Caco-2 (cell line): Measurements from ENCODE around the gene TAAR6. TPM values are rescaled to one million over a fixed set of nuclear protein-coding genes. Genes with fewer than 3 reads are reported as not detected.

Experiments used
- BruUV-seq: library from RNA; stranded (reverse); fragments of 400-500 nt; replicated peaks from 2 replicates; lab custom pipeline; 2021; lab: Mats Ljungman, UMichigan
- CTCF ChIA-PET: fragments of 300-600 bp; sonication (Branson Sonifier 250); formaldehyde crosslinking; loops from one replicate; lab custom pipeline; 2022; ENCODE audit warnings: antibody characterized with exemption; lab: Charles Lee
- POLR2A ChIA-PET: fragments of 300-600 bp; sonication (Branson Sonifier 250); formaldehyde crosslinking; loops from one replicate; lab custom pipeline; 2022; ENCODE audit warnings: antibody characterized with exemption; lab: Charles Lee
- DNase-seq, 2 experiments: peaks; one replicate each; pipeline versions ENCODE4 v3.0.0 to v3.0.0-alpha.2; 2020 to 2022
- H3K27me3 ChIP-seq: replicated peaks from 2 replicates; pipeline ENCODE4 v1.6.0; 2011; ENCODE audit warnings: low read length; ENCODE audit not compliant: control insufficient read depth, insufficient read depth
- H3K36me3 ChIP-seq: 2 replicates; pipeline ENCODE4 v1.5.1; 2011; ENCODE audit warnings: low read length; ENCODE audit not compliant: control insufficient read depth, insufficient read depth
- H3K4me1 ChIP-seq: fragments of 250-450 bp; sonication (Bioruptor Pico); 2 replicates; pipeline ENCODE4 v1.5.1; 2020; ENCODE audit warnings: mild to moderate bottlenecking
- H3K4me3 ChIP-seq: 2 replicates; pipeline ENCODE4 v1.5.1; 2011; ENCODE audit warnings: low read depth, mild to moderate bottlenecking, control low read depth, low read length
- H3K9me3 ChIP-seq: fragments of 250-450 bp; sonication (Bioruptor Pico); 2 replicates; pipeline ENCODE4 v1.5.1; 2020; ENCODE audit warnings: mild to moderate bottlenecking, moderate library complexity
- H3K27ac Mint-ChIP-seq: one replicate; pipeline ENCODE4 v1.8.0; 2022; ENCODE audit warnings: mixed read lengths; ENCODE audit not compliant: unreplicated experiment
- H3K27me3 Mint-ChIP-seq: one replicate; pipeline ENCODE4 v1.8.0; 2022; ENCODE audit warnings: mixed read lengths; ENCODE audit not compliant: insufficient read depth, unreplicated experiment
- H3K36me3 Mint-ChIP-seq: one replicate; pipeline ENCODE4 v1.8.0; 2022; ENCODE audit warnings: mild to moderate bottlenecking, mixed read lengths; ENCODE audit not compliant: insufficient read depth, unreplicated experiment
- H3K4me1 Mint-ChIP-seq: one replicate; pipeline ENCODE4 v1.8.0; 2022; ENCODE audit warnings: low read depth, mixed read lengths; ENCODE audit not compliant: unreplicated experiment
- H3K4me3 Mint-ChIP-seq: one replicate; pipeline ENCODE4 v1.8.0; 2022; ENCODE audit warnings: mild to moderate bottlenecking, moderate library complexity, mixed read lengths; ENCODE audit not compliant: unreplicated experiment
- H3K9me3 Mint-ChIP-seq: one replicate; pipeline ENCODE4 v1.8.0; 2022; ENCODE audit warnings: mixed read lengths; ENCODE audit not compliant: unreplicated experiment
- CTCF ChIP-seq, 2 experiments: fragments of 200-600 bp in 1 of 2; IDR thresholded peaks; 1 replicate in 1 of 2; 2 replicates in 1 of 2; pipeline versions ENCODE4 v1.5.1 to v1.8.0; 2011 to 2022; ENCODE audit warnings: antibody characterized with exemption in 1 of 2, control low read depth in 1 of 2, inconsistent platforms in 1 of 2, low read depth in 1 of 2, low read length in 1 of 2, mild to moderate bottlenecking in 1 of 2, moderate library complexity in 1 of 2; ENCODE audit not compliant: insufficient read depth in 1 of 2, severe bottlenecking in 1 of 2, unreplicated experiment in 1 of 2
- intact Hi-C: fragments of 100-400 bp; cut with micrococcal nuclease; formaldehyde crosslinking; loops from one replicate; pipeline ENCODE4 v1.10.0; 2022; ENCODE audit not compliant: unreplicated experiment
- total RNA-seq: library from RNA; stranded (reverse); gene quantifications from 2 replicates; pipeline ENCODE4 v1.2.3, GENCODE V29; 2022

TAAR6 gene
- total RNA-seq, 1 experiment from 2014 or later = not detected

GRCh38 chr6:132571774-132572173 is 1.7 kb downstream of the TAAR6 start:
- intact Hi-C loops = no loop called here
- CTCF ChIA-PET = no interaction called here
- Histone ChIP-seq H3K36me3 (no peaks in the 10 kb centered on the region), H3K9me3 (no peaks in the 10 kb centered on the region), H3K4me3 (no peak overlapping the region), H3K4me1 (peaks cover 3% of the 10 kb centered on the region; the same call in 1 of the 2 replicates), H3K27me3 (no peaks in the 10 kb centered on the region)
- POLR2A ChIA-PET = interaction anchor here (0.6 kb wide), 1 partner anchor 25 kb away, joined by 3 read pairs; no protein-coding TSS in a partner anchor
- DNase-seq = no peak
- H3K27me3 Mint-ChIP-seq = peaks cover 2% of the 10 kb centered on the region
- H3K9me3 Mint-ChIP-seq = no peaks in the 10 kb centered on the region
- H3K36me3 Mint-ChIP-seq = no peaks in the 10 kb centered on the region
- peaks cover 5% of the 10 kb centered on the region for H3K4me1 Mint-ChIP-seq
- no peak overlapping the region for H3K4me3 Mint-ChIP-seq
- TF ChIP-seq CTCF (IDR thresholded peaks at IDR 0.05; ENCODE audit: insufficient read depth in 1 of 2, low read depth in 1 of 2, low read length in 1 of 2, severe bottlenecking in 1 of 2, unreplicated experiment in 1 of 2) = no peak
- no peak overlapping the region for H3K27ac Mint-ChIP-seq
- no TSS peak for BruUV-seq

DNA sequence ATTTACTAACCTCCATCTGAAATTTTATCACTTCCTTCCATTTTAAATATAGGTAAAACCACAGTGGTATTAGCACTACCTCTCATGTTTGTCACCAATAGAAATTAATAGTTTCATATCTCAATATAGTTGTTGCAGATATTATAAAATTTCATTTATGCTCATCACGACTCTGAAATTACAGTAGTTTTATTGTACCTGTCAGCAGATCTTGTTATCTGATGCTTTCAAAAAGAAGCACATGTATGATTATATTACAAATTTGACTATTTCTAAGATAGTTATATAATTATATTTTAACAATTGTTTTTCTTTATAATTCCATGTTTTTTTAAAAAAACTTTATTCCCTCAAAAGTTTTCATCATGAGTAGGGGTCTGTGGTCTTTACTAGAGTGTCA is 14.6 kb downstream of the TAAR6 start:
- H3K27me3 ChIP-seq = no peaks in the 10 kb centered on the region
- Mint-ChIP-seq H3K4me1 (no peaks in the 10 kb centered on the region), H3K36me3 (no peaks in the 10 kb centered on the region), H3K9me3 (peaks cover 9% of the 10 kb centered on the region), H3K4me3 (no peak overlapping the region), H3K27ac (no peak overlapping the region), H3K27me3 (no peaks in the 10 kb centered on the region)
- ChIA-PET CTCF (no interaction called here), POLR2A (no interaction called here)
- DNase-seq = no peak
- H3K36me3 ChIP-seq = no peaks in the 10 kb centered on the region
- no TSS peak for BruUV-seq
- H3K4me3 ChIP-seq = no peak overlapping the region
- intact Hi-C loops = no loop called here
- H3K4me1 ChIP-seq = no peaks in the 10 kb centered on the region
- no peak for TF ChIP-seq CTCF (IDR thresholded peaks at IDR 0.05; ENCODE audit: insufficient read depth in 1 of 2, low read depth in 1 of 2, low read length in 1 of 2, severe bottlenecking in 1 of 2, unreplicated experiment in 1 of 2)
- no peaks in the 10 kb centered on the region for H3K9me3 ChIP-seq

GRCh38 chr6:132587424-132587823 is 17.3 kb downstream of the TAAR6 start:
- H3K36me3 ChIP-seq = no peaks in the 10 kb centered on the region
- H3K27me3 ChIP-seq = no peaks in the 10 kb centered on the region
- H3K27me3 Mint-ChIP-seq = no peaks in the 10 kb centered on the region
- H3K36me3 Mint-ChIP-seq = no peaks in the 10 kb centered on the region
- TF ChIP-seq CTCF (IDR thresholded peaks at IDR 0.05; ENCODE audit: insufficient read depth in 1 of 2, low read depth in 1 of 2, low read length in 1 of 2, severe bottlenecking in 1 of 2, unreplicated experiment in 1 of 2) = no peak
- no TSS peak for BruUV-seq
- H3K9me3 Mint-ChIP-seq = no peaks in the 10 kb centered on the region
- DNase-seq = no peak
- CTCF ChIA-PET = no interaction called here
- H3K27ac Mint-ChIP-seq = no peak overlapping the region
- intact Hi-C loops = no loop called here
- POLR2A ChIA-PET = no interaction called here
- H3K4me1 Mint-ChIP-seq = no peaks in the 10 kb centered on the region
- no peak overlapping the region for H3K4me3 ChIP-seq
- no peaks in the 10 kb centered on the region for H3K9me3 ChIP-seq
- H3K4me1 ChIP-seq = no peaks in the 10 kb centered on the region
- no peak overlapping the region for H3K4me3 Mint-ChIP-seq
